Retina (tissue), 1 donor: Measurements from ENCODE around the gene CALCOCO1.
"Not testable (repeated sequence)": the region's sequence is repeated elsewhere in the genome, so short reads cannot be mapped to it uniquely, and the experiment has no call there.

Source experiments
- DNase-seq: peaks from one replicate; pipeline ENCODE4 v3.0.0-alpha.2; 2016

The CALCOCO1 gene

DNA sequence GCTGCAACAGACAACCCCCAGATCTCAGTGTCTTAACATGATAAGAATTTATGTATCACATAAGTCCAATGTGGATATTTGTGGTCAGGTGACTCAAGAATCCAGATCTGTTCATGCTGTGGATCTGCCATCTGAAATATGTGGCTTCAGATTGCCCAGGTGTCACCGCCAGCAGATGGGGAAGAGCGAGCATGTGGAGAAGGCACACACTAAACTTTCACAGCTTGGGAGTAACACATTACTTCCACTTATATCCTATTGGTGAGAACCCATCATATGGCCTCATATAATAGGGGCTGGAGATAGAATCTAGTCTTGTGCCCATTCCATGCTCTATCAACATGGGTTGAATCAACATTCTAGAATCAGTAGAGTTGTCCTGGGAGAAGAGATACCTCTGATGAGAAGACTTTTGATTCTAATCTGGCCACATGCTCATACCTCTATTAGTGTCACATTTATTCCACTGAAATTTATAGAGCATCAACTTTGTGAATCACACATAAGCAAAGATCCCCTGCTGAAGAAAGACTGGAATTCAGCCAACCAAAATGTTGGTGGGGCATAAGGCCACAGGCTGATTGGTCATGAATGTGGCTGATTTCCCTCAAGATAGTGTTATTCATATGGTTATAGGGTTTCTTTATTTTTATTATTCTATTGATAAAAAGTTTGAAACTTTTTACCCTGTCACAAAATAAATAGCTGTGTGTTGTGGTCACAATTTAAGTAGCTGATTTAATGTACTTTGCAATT, 6.0 kb upstream of the CALCOCO1 start:
- no peak for DNase-seq

DNA sequence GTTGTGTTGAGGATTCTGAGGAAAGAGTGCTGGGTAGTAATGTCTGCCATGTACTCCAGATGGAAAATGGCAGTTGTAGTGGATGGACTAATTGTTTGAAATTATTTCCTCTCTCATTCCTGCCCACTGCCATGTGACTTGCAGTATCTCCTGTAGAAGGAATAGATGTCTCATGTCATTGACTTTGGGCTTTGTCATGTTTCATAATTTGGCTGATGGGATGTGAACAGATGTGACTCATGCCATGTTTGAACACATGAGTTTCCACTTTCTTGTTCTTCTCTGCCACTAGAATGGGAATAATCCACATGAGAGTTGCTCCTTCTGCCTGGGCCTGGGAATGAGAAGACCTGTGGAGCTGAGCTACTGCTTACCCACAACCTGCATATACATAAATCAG, 2.4 kb upstream of the CALCOCO1 start:
- DNase-seq: no peak

DNA sequence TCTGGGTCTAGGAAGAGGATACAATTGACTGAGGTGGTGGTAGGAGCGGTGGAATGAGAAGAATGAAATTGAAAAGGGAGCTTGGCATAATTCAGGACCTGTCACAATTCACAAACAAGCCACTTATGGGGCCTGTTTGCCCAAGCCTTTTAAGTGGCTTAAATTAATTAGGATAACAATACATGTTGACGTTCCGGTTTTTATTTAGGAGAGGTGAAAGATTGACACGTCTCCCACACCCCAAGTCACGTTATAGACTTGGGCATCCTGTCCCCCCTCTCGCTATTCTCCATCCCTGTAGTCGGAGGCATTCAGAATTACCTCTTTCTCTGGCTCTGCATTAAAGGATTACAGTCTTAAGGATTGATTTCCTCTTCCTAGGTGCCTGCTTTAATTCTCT, 954 bp upstream of the CALCOCO1 start:
- no peak for DNase-seq

DNA sequence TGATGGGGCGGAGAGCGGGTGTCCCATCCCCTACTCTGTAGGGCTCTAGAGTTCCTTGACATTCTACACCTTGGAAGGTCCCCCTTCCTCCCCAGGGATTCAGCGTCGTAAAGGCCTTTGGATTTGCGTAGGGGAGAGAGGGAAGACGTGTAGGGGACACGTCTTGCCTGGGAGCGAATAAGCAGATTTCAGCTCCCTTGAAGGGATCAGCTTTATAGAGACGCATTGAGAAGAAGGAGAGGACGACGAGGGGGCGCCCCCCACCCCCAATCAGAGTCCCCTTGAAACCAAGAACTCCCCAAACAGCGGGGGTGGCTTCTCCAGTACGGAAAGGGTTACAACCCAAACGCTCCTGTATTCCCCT, 324 bp downstream of the CALCOCO1 start:
- no peak for DNase-seq

DNA sequence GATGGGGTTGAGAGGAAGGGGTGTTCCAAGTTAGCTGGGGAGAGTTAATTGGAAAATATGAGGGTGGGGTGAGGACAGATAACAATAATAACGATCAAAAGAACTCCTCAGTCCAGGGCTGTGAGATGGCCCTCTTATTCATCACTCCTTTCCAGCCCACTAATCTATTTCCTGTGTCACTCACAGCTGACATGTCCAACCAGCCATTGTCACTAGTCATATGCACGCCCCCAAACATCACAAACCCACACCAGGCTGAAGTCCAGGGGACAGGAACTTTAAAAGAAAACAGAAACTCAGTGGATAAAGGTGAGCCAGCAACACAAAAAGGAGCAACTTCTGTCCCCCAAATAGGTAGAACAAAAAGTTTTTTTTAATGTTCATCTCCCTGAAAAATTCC, 911 bp downstream of the CALCOCO1 start:
- DNase-seq: no peak

DNA sequence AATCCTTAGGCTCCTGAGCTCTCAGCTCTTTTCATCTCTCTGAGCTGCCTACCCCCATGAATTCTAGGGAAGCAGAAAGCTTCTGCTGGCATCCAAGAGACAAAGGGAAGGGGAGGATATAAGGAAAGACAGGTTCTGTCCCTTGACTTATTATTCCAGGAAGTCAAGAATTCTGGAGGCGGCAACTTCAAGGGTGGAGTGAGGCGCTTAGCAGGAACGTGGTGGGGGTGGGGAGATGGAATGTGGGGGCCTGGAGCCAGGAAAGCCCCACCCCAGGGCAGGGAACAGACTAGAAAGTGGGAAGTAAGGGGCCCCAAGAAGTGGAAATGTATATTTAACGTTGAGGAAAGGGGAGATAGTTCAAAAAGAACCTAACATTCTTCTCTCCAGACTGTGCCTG, 1.4 kb downstream of the CALCOCO1 start:
- DNase-seq: no peak

DNA sequence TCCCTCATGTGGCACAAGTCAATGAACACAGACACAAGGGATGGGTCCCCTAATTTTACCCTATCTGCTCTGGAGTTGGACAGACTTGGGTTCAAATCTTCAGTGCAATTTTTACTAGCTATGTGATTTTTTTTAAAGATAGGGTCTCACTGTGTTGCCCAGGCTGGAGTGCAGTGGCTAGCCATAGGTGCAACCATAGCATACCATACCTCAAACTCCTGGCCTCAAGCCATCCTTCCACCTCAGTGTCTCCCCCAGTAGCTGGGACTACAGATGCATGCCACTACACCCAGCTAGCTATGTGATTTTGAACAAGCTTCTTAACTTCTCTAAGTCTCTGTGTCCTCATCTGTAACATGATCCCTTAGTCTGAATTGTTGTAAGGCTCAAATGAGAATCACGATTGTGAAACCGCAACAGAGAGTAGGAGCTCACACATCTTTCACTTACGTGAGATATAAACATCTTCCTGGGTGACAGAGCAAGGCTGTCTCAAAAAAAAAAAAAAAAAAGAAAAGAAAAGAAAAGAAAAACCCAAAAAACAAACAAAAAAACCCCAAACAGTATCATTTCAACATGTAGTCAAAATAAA, 4.7 kb downstream of the CALCOCO1 start:
- no peak for DNase-seq

DNA sequence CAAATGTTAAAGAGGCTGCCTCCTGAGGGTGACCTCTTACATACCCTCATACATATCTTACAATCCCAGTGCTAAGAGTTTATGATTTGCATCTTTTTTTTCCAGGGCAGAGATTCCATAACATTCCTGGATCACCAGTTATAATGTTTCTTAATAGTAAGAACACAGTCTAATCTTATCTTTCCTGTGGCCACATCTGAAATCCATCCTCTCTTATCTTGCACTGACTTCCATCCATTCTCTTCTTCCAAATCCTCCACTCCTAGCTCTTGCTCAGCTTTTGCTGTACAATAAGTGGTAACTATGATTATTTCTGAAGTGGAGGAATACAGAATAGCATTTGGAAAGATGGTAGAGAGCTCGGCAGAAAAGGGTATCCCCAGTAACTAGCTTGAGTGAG, 6.3 kb downstream of the CALCOCO1 start:
- no peak for DNase-seq

DNA sequence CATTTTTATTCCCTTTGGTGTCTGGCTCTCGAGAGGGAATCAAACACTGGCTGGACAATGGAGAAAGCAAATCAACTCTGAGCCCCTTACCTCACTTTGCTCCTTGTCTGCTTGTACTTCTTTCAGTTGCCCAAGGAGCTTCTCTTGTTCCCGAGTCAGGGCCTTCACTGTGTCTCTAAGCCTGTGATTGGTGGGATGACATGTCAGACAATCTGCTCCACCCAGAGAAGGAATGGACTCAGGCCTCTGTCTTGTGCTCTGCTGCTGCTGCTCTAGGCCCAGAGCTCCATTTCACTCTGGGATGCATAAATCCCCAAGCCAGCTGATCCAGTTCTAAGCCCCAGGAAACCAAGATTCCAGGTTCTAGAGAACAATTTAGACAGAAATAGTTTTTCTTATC, 7.6 kb downstream of the CALCOCO1 start:
- DNase-seq: no peak

DNA sequence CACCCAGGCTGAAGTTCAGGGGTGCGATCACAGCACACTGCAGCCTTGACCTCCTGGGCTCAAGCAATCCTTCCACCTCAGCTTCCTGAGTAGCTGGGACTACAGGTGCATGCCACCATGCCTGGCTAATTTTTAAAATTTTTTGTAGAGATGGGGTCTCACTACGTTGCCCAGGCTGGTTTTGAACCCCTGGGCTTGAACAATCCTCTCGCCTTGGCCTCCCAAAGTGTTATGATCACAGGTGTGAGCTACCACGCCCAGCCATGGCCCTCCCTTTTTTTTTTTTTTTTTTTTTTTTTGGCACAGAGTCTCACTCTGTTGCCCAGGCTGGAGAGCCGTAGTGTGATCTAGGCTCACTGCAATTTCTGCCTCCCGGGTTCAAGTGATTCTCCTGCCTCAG, 8.7 kb downstream of the CALCOCO1 start:
- not testable (repeated sequence) for DNase-seq

DNA sequence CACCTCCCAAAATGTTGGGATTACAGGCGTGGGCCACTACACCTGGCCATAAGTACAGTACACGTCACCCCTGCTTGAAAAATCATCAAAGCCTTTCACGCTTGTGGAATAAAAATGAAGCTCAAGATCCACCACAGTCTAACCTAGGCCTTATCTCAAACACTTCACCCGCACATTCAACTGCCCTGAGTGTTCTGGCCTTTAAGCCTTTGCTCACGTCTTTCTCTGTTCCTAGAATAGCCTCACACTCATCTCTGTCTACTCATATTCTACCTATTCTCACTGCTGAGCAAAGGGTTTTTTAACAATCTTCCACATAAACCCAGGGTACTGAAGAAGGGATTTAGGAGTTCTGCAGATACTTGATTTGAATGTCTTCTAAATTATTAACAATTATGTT, 9.9 kb downstream of the CALCOCO1 start:
- DNase-seq: no peak

DNA sequence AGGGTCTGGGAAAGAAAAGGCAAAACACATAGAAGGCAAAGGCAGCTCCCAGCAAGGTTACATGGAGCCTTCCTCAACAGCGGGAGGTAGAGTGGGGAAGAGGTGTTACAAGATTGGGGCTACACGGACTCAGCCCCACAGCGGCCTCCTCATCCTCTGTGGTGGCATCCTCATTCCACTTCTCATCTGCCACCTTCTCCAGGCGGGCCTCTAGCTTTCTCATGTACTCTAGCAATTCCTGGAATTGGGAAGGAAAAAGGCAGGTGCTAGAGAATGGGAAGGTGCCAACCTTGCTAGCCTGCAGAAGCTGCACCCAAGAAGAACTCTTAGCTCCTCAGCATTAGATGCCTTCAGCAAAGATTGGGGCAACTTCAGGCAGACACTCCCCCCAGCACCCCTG, 13.2 kb downstream of the CALCOCO1 start:
- DNase-seq: no peak

DNA sequence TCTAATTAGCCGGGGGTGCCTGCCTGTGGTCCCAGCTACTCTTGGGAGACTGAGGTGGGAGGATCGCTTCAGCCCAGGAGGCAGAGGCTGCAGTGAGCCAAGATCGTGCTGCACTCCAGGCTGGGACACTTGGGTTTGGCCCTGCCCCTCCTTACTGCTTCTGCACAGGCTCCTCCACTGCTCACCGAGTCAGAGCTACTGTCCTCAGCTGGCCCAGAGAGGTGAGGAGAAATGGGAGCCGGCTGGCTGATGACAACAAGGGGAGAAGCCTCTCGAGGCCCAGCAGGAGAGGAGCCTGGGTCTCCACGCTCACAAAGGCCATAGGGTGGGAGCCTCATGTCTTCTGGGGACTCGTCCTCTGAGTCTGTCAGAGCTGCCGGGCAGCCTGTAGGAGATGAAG, 13.7 kb downstream of the CALCOCO1 start:
- DNase-seq: no peak

DNA sequence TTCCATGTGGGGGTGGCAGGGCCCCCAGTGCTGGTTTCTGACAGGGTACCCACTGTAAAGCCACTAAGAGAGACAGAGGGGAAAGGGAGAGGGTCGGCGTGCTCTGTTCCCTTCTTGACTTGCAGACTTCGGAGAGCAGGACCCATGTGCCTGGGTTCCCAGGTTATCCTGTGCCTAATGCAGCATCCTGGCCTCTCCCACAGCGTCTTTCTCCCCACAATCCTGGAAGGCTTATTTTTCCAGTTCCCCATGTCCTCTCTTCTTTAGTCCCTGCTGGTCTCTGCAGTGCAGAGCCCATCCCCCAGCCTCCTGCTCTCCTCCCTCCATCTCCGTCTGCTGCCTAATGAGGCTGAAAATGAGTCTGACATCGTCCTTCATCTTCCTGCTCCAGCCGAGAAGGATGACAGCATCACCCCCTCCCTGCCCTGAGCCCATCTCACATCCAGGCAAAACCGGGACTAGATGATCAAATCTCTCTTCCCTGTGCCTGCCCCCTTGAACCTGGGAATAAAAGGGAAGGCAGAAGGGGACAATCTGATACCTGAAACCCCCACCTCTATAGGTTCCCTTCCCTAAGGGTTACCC, 15.1 kb downstream of the CALCOCO1 start:
- peak; percentile 92 for DNase-seq

DNA sequence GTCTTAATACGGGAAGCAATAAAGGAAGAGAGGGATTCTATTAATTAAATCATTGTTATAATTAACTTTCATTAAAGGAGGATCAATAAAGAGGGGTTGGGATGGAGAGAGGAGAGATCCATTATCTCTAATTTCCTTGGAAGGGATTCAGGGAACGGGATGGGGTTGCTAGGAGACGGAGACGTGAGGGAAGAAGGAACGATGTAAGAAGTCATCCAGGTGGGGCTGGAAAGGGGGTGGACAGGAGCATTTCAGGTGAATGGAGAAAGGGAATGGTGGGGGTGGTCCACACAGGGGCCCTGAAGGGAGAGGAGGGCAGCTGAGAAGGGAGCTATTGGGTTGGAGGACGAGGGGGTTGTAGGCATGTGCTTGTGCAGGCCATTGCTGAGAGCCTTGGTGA, 17.2 kb downstream of the CALCOCO1 start:
- no peak for DNase-seq

DNA sequence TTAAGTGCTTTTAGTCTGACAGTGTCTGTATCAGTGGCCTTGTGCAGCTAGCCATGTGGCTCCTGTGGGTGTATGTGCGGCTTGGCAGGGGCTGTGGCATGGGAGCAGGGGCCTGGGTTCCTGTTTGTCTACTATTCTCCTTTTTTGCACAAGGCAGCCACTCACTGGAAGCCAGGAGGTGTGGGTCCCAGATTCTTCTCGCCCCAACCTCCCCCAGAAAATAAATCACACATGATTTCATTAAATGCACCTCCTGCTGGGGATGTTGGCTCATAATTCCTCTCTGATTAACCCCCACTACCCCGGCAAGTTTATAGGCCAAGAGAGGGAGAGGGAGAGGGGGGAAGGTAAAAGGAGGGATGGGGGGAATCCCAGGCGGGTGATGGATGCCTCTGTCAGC, 17.6 kb downstream of the CALCOCO1 start:
- peak; percentile 44 for DNase-seq

DNA sequence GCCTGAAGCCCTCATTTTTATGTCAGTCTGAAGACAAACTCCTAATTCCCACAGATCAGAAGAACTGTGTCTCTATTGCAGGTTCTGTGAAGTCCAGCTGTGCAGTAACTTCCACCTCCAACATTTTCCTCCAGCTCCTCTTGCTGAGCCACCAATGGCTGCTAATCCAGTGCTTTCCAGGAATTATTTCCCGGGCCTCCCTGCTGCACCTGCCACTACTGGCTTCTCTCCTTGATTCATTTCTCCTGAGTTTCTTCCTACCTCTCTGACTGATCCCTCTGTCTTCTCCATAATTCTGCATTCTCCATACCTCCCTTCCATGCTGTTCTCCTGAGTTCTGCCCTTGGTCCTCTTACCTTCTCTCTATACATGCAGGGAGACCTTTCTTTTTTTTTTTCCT, 21.2 kb downstream of the CALCOCO1 start:
- no peak for DNase-seq

DNA sequence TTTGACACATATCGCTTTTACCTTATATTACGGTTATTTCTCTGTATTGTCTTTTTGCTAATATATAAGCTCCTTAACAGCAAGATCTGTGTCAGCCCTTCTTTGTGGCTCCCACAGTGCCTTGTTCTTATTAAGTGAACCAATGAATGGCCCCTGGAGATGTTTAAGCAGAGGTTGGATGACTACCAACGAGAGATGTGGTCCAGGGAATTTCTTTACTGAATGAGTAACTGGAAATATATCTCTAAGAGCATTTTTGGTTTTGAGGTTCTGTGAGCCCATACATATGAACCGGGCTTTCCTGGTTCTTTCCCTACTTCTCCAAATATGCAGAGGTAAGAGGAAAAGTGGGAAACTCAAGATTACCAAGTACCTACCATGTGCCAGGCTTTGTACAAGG, 23.5 kb downstream of the CALCOCO1 start:
- no peak for DNase-seq

DNA sequence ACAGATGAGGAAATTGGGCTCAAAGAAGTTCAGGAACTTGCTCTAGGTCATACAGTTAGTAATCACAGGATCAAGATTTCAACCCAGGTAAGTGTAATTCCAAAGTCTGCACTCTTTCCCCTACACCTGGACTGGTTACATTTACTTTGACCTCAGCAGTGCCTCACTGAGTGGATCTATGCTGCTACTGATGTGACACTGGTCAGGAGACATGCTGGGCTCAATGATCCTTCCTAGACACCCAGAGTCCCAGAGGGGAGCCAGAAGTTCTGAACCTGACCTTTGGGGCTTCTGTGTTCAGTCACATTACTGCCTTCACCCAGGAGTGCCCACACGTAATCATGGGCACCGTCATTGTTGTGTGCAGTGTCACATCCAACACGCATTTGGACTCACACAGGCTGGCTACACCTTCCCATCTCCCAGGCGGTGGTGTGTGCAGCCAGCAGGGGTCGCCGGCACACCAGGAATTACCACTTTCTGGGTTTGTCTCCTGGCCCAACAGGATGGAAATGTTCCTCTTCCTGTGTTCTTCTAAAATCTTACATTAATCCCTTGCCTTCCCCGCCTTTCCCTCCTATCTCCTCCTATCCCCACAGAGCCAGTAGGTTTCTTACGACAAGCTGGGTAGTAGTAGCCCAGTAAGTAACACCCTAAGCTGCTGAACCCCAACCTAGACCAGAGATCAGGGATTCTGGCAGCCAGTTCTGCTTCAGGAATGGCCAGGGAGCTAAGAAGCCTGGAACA, 25.6 kb downstream of the CALCOCO1 start:
- DNase-seq: peak; percentile 89

DNA sequence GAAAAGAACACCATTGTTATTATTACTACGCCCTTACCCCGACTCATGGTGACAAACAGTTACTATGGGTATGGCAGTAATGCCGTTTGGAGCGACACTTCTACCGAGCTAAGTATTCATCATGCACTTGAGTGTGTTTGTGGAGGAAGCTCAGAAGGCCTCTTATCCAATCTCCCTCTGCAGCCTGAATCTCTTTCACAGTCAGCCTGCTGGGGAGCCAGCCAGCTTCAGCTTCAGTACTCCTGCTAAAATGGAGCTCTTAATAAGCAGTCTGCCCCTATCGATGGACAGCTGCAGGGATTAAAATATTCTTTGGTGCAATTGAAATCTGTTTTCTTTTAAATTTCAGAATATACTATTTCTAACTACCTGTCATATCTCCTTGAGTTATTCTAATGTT, 26.7 kb downstream of the CALCOCO1 start:
- no peak for DNase-seq

DNA sequence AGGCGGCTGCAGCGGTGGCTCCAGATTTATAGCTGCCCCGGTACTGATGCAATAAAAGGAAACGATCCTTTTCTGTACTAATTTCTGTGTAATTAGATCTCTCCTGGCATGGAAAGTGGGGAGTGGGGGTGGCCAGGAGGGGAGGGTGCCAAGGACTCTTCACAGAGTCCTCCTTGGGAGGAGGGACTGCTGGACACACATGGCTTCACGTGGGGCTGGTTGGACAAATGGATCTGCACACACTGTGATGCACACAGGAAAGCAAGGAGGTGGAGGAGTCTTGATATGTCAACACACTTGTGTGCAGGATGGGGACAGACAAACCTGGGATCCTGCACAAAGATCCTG, 27.6 kb downstream of the CALCOCO1 start:
- DNase-seq: no peak

DNA sequence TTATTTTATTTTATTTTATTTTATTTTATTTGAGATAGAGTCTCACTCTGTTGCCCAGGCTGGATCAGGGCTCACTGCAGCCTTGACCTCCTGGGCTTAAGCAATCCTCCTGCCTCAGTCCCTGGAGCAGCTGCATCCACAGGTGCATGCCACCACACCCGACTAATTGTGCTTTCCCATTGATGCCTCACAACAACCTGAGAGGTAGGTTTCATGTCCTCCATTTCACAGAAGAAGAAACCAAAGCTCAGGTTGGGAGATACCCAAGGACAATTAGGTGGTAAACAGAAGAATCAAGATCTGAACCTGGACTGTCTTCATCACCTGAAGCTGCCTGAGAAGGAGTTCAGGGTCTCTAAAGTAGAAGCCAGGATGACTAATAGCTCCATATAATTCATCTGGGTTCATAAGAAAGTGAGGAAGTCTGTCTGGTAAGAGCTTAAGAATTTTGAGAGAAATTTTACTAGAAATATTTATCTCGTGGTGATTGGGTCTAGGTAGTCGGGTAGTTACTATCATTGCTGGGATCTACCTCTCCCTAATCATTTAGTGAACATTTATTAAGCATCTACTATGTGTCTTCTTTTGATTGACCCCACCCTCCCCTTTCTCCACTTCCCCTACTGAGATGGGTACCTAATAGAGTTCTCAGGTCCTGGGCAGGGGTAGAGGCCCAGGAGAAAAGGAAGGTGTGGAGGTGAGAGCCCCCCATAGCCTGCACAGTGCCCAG, 28.1 kb downstream of the CALCOCO1 start:
- DNase-seq: no peak

DNA sequence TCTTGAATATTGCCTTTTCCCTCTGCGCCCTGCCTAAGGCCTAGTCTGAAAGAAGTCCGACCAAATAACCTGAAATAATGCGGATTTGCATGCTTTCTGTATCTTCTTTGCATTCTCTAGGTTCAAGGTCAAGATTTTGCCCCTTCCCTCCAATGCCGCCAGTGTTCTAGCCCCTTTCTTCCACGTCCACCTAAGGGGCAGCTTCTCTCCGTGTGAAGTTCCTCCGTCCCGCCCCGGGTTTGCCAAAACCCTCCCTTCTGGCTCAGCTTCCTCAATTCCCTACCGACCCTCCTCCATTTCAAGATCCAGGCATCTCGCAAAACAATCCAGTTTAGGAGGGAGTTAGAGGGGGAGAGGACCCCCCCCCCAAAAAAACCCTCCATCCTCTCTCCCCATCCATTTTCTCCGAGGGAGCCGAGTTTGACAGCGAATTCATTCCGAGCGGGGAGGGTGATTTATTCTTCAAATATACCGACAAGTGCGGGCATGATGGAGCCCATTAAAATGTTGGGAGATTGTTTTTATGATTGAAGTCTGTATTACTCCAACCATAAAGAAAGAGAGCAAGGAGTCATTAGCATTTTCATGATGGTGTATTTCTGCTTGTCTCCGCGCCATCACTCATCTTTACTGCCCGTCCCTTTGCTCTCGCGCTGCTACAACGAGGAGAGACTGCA, 30.5 kb downstream of the CALCOCO1 start:
- DNase-seq: no peak
